ENCODE data around the gene ZNF398.

Gene ZNF398

DNA sequence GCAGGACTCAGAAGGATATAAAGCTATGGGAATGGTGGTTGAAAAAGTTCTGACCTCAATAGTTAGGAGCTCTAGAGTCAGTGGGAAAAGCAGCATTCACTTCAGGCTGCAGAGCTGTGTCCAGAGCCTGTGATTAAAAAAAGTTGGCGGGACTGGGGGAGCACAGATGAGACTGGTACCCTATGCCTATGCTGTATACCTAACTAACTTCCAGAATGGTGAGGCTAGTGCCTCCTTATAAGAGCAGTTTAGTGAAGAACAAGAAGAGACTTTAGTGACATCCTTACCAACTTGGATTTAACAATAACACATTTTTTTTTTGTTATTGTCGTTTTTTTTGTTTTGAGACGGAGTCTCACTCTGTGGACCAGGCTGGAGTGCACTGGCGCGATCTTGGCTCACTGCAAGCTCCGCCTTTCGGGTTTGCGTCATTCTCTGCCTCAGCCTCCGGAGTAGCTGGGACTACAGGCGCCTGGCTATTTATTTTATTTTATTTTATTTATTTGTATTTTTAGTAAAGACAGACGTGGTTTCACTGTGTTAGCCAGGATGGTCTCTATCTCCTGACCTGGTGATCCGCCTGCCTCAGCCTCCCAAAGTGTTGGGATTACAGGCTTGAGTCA, 41.5 kb downstream of the ZNF398 start:
- TF ChIP-seq, protein P1, sequence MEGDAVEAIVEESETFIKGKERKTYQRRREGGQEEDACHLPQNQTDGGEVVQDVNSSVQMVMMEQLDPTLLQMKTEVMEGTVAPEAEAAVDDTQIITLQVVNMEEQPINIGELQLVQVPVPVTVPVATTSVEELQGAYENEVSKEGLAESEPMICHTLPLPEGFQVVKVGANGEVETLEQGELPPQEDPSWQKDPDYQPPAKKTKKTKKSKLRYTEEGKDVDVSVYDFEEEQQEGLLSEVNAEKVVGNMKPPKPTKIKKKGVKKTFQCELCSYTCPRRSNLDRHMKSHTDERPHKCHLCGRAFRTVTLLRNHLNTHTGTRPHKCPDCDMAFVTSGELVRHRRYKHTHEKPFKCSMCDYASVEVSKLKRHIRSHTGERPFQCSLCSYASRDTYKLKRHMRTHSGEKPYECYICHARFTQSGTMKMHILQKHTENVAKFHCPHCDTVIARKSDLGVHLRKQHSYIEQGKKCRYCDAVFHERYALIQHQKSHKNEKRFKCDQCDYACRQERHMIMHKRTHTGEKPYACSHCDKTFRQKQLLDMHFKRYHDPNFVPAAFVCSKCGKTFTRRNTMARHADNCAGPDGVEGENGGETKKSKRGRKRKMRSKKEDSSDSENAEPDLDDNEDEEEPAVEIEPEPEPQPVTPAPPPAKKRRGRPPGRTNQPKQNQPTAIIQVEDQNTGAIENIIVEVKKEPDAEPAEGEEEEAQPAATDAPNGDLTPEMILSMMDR (IDR thresholded peaks at IDR 0.05; ENCODE audit: insufficient read depth, low read length, missing control alignments): no peak
- H3K4me3 ChIP-seq (ENCODE audit: low read depth, low read length): no peak overlapping the region
- CTCF ChIA-PET: interaction anchor here (1.3 kb wide), 1 partner anchor 51 kb away, joined by 3 read pairs; the partner anchor contains the start of gene ZNF212
- DNase-seq (ENCODE audit: low read depth, low spot score): no peak
- POLR2A ChIA-PET: interaction anchor here (0.6 to 0.7 kb wide), 2 partner anchors 39 to 45 kb away, joined by 3 to 4 read pairs; no protein-coding TSS in a partner anchor

DNA sequence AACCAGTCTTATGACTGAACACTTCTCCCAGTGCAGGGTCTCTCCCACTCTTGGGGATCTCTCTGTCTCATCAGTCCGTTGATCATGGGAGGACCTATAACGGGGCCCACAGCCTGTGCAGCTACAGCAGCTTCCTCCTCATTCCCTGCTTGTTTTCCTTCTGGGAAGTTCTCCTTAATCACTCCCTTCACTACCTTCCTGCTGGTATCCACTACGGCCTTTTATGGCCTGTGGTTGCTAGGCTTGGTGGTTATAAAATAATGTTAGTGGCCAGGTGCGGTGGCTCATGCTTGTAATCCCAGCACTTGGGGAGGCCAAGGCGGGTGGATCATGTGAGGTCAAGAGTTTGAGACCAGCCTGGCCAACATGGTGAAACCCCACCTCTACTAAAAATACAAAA, 44.6 kb downstream of the ZNF398 start:
- POLR2A ChIA-PET: no interaction called here
- no peak overlapping the region for H3K4me3 ChIP-seq (ENCODE audit: low read depth, low read length)

DNA sequence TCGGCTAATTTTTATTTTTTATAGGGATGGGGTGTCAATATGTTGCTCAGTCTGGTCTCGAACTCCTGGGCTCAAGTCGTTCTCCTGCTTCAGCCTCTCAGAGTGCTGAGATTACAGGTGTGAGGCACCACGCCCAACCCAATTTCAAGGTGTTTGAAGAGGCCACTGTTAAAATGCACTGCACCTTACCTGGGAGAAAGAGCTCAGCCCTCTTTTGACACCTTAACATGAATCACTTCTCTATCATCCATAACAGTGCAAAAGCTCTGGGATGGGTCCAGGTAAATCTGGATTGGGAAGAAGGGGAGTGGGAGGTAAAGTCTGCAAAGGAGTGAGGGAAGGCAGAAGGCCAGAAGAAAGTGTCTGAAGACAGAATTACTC, 47.5 kb downstream of the ZNF398 start:
- ChIA-PET POLR2A (interaction anchor here (0.8 to 1.9 kb wide), 6 partner anchors 21 to 496 kb away, joined by 3 to 8 read pairs (median 5); partner anchors contain the start of genes CUL1, ZNF398 and ZNF783), CTCF (interaction anchor here (0.8 to 2.5 kb wide), 20 partner anchors 9 to 188 kb away, joined by 3 to 20 read pairs (median 6); partner anchors contain the start of genes ZNF398, ZNF425 and ZNF783)
- TF ChIP-seq, protein P1 (IDR thresholded peaks at IDR 0.05; ENCODE audit: insufficient read depth, low read length, missing control alignments): no peak
- peak overlapping the region; percentile 85 for H3K4me3 ChIP-seq (ENCODE audit: low read depth, low read length)
- DNase-seq (ENCODE audit: low read depth, low spot score): no peak

More for the DNA sequence above, 44.6 kb downstream of the ZNF398 start:
- DNase-seq (ENCODE audit: low read depth, low spot score): no peak
- CTCF ChIA-PET: interaction anchor here (1.5 to 1.8 kb wide), 2 partner anchors 18 to 45 kb away, joined by 4 to 6 read pairs; partner anchors contain the start of gene ZNF398
- TF ChIP-seq, protein P1 (IDR thresholded peaks at IDR 0.05; ENCODE audit: insufficient read depth, low read length, missing control alignments): no peak

DNA sequence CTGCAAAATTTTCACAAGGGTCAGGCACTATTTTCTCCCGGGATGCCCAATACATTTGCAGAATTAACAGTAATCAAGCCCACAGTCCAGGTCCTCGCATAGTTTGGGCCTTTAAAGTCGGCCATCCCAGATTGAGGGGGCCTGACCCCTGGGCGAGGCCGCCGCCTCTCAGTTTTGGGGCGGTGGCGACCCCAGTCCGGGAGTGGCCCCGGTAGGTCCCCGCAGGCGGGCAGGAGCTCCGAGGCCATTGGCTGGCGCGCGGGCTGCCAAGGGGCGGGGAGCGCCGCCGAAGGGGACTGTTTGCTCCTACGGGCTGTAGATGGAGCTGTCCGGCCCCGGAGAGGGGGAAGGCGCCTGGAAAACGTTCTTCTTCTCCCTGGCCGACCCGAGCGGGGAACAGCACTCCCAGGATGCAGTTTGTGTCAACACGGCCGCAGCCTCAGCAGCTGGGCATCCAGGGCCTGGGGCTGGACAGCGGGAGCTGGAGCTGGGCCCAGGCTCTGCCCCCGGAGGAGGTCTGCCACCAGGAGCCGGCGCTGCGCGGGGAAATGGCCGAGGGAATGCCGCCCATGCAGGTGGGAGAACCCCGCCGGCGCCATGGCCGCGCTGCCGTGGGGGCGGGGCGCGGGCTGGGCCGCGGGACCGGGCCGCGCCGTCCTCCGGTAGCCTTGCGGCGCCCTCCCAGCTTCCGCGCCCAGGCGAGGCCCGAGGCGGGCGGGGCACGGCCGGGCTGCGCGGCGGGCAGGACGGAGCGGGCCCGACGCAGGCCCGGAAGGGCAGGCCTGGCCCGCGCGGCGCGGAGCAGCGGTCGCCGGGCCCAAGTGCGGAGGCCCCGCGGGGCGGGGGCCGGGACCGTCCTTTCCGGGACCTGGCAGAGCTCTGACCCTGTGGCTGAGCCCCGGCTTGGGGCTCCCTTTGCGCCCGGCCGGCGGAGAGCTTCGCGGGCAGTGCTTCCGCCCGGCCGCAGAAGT, 48.2 kb downstream of the ZNF398 start, which contains the start of gene ZNF282:
TSS of gene ZNF282 (plus strand) at position 367 of the 971 bp plus-strand sequence. CDS start at position 411, 44 bp downstream.
- DNase-seq (ENCODE audit: low read depth, low spot score): peak; percentile 46
- TF ChIP-seq, protein P1 (IDR thresholded peaks at IDR 0.05; ENCODE audit: insufficient read depth, low read length, missing control alignments): peak; percentile 85
- CTCF ChIA-PET: interaction anchor here (0.8 to 2.5 kb wide), 21 partner anchors 9 to 189 kb away, joined by 3 to 20 read pairs (median 5); partner anchors contain the start of genes ZNF398, ZNF425 and ZNF783
- POLR2A ChIA-PET: interaction anchor here (0.5 to 1.9 kb wide), 7 partner anchors 20 to 497 kb away, joined by 3 to 8 read pairs (median 4); partner anchors contain the start of genes CUL1, ZNF398 and ZNF783
- H3K4me3 ChIP-seq (ENCODE audit: low read depth, low read length): peak within 1 kb of the TSS; percentile 85

DNA sequence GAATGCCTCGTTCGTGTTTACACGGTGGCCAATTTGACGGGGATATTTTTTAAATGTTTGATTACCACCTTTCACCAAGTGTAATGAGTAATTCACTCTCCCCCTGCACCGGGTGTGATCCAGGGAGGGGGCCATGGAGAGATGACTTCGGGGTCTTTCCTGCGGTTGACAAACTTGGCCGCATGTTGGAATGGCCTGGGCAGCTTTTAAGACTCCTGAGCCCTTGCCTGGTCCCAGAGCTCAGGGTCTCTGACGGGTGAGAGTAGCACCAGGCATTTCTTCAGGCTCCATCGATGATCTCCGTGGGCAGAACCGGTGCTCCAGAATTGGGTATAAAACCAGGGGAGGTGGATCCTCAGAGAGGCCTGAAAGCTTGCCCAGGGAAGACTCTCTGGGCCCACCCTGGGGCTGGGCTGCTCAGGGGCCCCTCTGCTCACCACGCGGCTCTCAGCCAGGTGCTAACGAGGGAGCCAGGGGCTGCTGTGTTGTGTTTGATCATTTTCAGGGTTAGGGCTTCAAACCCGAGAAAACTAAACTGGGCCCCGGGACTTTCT, 49.0 kb downstream of the ZNF398 start:
- H3K4me3 ChIP-seq (ENCODE audit: low read depth, low read length): peak overlapping the region; percentile 85
- ChIA-PET POLR2A (interaction anchor here (0.5 to 1.9 kb wide), 4 partner anchors 37 to 224 kb away, joined by 3 to 8 read pairs (median 6); partner anchors contain the start of genes ZNF398 and ZNF783), CTCF (interaction anchor here (1.2 to 2.5 kb wide), 12 partner anchors 9 to 89 kb away, joined by 4 to 20 read pairs (median 6); partner anchors contain the start of genes ZNF398 and ZNF783)
- DNase-seq (ENCODE audit: low read depth, low spot score): no peak
- TF ChIP-seq, protein P1 (IDR thresholded peaks at IDR 0.05; ENCODE audit: insufficient read depth, low read length, missing control alignments): no peak
